GM13977 (cell line): ENCODE data around the gene DDX3X.
"Not testable (repeated sequence)": the region's sequence is repeated elsewhere in the genome, so short reads cannot be mapped to it uniquely, and the experiment has no call there.

Experiments
- DNase-seq: peaks from one replicate; pipeline ENCODE4 v3.0.0; 2012; ENCODE audit warnings: low spot score
- CTCF ChIP-seq: IDR thresholded peaks from 2 replicates; pipeline ENCODE4 v1.5.1; 2012; ENCODE audit warnings: mild to moderate bottlenecking, control low read depth; ENCODE audit not compliant: insufficient read depth; ENCODE audit errors: extremely low read depth, missing control alignments
- in situ Hi-C: fragments of 300-500 bp; cut with MboI; formaldehyde crosslinking; loops from one replicate; pipeline ENCODE4 v1.12.0; 2022; ENCODE audit warnings: low sequenced_read_pairs, low pct_unique_long_range_greater_than_20kb, mixed read lengths, inconsistent platforms; ENCODE audit not compliant: unreplicated experiment

DDX3X gene

GRCh38 chrX:41353985-41354384, 20.0 kb downstream of the DDX3X start:
- in situ Hi-C loops: no loop called here
- DNase-seq: no peak
- TF ChIP-seq CTCF: no peak

- TF ChIP-seq CTCF: no peak
- no peak for DNase-seq
- in situ Hi-C loops: no loop called here
These were observed 35.2 kb downstream of the DDX3X start for GRCh38 chrX:41369152-41369551.

GRCh38 chrX:41371575-41371974, 37.6 kb downstream of the DDX3X start:
- in situ Hi-C loops, DNase-seq: not testable (repeated sequence)

- no peak for TF ChIP-seq CTCF
- in situ Hi-C loops: no loop called here
- DNase-seq: no peak
These were observed 40.1 kb downstream of the DDX3X start for GRCh38 chrX:41373989-41374606.

- TF ChIP-seq CTCF: no peak
- DNase-seq: peak; percentile 49
- in situ Hi-C loops: no loop called here
These were observed 43.7 kb downstream of the DDX3X start for GRCh38 chrX:41377624-41378023.

- DNase-seq: no peak
- in situ Hi-C loops: no loop called here
- no peak for TF ChIP-seq CTCF
These were observed 47.7 kb downstream of the DDX3X start for GRCh38 chrX:41381685-41382084.

GRCh38 chrX:41382714-41383645, 49.0 kb downstream of the DDX3X start:
- DNase-seq: no peak
- in situ Hi-C loops: no loop called here
- TF ChIP-seq CTCF: no peak
